NOMO-1 (cell line): Measurements from ENCODE around the gene TMPRSS12.
"Not testable (repeated sequence)": the region's sequence is repeated elsewhere in the genome, so short reads cannot be mapped to it uniquely, and the experiment has no call there.

Experiments
- DNase-seq, 2 experiments: peaks; one replicate each; lab custom pipeline; 2025; ENCODE audit not compliant: unreplicated experiment in 2 of 2; lab: John Stamatoyannopoulos, UW

Gene TMPRSS12, protein sequence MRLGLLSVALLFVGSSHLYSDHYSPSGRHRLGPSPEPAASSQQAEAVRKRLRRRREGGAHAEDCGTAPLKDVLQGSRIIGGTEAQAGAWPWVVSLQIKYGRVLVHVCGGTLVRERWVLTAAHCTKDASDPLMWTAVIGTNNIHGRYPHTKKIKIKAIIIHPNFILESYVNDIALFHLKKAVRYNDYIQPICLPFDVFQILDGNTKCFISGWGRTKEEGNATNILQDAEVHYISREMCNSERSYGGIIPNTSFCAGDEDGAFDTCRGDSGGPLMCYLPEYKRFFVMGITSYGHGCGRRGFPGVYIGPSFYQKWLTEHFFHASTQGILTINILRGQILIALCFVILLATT

DNA sequence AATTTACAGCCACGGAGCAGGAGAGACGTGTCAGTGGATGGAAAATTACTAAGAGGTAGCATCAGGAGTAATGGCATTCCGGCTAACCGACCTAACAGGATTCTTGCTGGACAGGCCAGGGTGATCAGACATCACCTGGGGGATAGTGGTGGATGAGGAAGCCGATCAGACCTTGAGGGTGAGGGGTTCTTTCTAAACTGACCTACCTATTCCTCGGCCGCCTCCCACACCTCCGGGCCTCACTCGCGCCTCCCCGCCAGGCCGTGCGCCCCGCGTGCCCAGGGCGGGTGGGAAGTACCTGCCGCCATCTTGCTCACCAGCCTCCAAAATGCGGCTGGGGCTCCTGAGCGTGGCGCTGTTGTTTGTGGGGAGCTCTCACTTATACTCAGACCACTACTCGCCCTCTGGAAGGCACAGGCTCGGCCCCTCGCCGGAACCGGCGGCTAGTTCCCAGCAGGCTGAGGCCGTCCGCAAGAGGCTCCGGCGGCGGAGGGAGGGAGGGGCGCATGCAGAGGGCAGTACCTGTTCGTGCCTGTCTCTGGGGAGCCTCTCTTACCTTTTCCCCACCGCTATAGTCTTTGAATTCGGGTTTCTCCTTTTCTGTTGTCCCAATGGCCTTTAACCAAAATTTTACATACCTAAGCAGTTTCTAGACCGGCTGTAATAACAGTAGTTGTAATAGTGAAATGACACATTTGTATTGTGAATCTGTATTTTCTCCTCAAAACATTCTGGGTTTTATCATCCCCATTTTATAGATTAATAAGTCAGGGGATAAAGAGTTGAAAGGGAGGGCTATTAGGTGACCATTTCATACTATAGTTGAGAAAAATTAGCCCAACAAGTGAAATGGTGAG, at the start of gene TMPRSS12:
Gene TMPRSS12 (plus strand): TSS at position 290 of the 857 bp plus-strand sequence. CDS start 39 bp downstream, at position 329.
- no peak for DNase-seq

DNA sequence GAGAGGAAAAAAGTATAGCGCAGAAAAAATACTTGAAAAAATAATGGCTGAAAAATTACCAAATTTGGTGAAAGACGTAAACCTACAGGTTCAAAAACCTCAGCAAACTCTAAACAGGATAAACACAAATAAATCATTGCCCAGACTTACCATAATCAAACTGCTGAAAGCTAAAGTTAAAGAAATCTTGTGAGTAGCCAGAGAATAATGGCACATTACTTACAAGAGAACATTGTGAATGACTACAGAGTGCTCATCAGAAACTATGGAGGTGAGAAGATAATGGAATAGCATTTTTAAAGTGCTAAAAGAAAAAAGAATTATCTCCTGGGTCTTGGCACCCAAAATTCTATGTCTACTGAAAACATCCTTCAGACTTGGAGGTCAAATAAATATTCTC, 42.8 kb upstream of the TMPRSS12 start:
- peak in 1 of 2 experiments; percentile 12 for DNase-seq

DNA sequence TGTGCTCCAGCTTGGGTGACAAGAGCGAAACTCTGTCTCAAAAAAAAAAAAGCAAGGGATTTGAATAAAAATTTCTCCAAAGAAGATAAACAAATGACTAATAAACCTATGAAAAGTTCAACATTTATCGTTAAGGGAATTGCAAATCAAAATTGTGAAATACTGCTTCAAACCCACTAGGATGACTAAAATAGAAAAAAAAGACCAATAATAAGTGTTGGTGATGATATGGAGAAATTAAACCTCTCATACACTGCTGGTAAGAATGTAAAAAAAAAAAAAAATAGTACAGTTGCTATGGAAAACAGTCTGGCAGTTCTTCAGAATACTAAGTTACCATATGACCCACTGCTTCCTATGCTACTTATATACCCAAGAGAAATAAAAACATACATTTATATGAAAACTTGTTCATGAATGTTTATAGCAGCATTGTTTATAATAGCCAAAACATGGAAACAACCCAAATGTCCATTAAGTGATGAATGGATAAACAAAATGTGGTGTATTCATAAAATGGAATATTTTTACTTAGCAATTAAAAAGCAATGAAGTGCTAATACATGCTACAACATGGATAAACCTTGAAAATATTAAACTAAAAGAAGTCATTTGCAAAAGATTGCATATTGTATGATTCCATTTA, 39.4 kb upstream of the TMPRSS12 start:
- no peak for DNase-seq

DNA sequence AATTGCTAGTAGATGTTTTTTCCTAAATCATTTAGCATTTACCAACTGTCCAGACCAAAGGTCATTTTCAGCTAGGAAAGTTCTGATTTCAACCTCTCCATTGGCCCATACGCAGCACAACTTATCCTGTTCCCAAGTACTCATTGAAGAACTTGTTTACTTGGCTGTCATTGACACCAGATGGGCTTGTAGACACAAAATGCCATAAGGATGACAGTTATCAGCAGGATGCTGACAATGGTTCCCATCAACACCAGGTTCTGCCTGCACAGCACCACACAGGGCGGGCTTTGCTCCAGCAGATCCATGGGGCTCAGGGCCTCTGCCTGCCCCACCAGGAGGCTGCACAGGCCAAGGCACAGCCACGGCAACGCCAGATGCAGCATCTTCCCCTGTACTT, 36.5 kb upstream of the TMPRSS12 start:
- DNase-seq = no peak

DNA sequence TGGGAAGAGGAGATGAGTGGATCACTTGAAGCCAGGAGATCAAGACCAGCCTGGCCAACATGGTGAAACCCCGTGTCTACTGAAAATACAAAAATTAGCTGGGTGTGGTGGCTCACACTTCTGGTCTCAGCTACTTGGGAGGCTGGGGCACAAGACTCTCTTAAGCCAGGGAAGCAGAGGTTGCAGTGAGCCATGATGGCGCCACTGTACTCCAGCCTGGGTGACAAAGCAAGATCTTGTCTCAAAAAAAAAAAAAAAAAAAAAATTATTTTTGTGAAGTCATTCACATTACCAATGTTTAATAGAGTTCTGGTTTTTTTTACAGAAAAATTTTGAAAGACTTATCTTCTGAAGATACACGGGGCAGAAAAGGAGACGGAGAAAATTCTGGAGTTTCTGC, 33.6 kb upstream of the TMPRSS12 start:
- DNase-seq = not testable (repeated sequence)

DNA sequence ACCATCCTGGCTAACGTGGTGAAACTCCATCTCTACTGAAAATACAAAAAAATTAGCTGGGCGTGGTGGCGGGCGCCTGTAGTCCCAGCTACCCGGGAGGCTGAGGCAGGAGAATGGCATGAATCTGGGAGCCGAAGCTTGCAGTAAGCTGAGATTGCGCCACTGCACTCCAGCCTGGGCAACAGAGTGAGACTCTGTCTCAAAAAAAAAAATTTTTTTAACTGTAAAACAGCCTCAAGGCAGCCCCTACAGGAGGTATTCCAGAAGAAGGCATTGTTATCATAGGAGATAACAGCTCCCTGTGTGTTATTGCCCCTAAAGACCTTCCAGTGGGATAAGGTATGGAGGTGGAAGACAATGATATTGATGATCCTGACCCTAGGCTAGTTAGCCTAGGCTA, 27.8 kb upstream of the TMPRSS12 start:
- not testable (repeated sequence) for DNase-seq

DNA sequence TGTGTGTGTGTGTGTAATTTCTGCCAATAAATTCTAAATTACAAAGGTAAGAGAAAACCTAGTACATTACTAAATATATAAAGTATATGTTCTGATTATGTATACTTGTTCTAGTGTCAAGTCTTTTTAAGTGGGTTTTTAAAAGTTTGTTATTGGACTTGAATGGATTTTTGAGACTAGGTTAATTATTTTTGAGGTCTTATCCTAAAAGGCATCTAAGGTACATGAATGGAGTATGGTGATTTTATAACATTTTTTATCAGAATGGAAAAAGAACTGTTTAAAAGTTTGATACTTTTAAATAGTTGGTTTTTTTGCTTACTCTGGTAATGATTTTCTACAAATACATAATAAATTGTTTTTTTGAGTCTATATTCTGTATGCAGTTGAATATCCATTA, 22.5 kb upstream of the TMPRSS12 start:
- no peak for DNase-seq

DNA sequence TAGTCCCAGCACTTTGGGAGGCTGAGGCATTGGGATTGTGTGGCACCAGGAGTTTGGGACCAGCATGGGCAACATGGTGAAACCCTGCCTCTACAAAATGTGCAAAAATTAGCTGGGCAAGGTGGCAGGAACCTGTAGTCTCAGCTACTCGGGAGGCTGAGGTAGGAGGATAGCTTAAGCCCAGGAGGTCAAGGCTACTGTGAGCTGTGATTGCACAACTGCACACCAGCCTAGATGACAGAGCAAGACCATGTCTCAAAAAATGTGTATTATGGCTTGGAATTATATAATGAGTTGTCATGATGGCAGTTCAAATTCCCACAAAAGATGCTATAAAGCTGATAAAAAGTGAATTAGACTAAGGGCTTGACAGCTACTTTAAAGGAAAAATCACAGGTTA, 20.6 kb upstream of the TMPRSS12 start:
- no peak for DNase-seq

DNA sequence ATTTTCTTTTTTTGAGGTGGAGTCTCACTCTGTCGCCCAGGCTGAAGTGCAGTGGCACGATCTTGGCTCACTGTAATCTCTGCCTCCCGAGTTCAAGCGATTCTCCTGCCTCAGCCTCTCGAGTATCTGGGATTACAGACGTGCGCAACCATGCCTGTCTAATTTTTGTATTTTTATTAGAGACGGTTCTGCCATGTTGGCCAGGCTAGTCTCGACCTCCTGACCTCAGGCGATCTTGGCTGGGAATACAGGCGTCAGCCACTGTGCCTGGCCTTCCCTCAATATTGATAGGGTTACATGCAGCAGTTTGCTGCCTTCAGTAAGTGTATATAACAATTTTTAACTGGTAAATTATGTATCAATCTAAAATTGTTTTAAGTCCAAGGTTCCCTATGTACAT, 19.0 kb upstream of the TMPRSS12 start:
- not testable (repeated sequence) for DNase-seq

DNA sequence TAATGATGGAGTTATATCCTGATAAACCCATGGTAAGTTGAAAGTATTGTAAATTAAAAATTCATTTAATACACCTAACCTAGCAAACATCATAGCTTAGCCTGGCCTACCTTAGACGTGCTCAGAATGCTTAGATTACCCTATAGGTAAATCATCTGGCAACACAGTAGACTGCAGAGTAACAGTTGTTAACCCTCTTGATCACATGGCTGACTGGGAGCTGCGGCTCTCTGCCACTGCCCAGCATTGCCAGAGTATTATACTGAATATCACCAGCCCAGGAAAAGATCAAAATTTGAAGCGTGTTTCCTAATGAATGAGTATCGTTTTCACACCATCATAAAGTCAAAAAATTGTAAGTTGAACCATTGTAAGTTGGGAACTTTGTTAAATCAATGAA, 17.8 kb upstream of the TMPRSS12 start:
- DNase-seq = no peak

DNA sequence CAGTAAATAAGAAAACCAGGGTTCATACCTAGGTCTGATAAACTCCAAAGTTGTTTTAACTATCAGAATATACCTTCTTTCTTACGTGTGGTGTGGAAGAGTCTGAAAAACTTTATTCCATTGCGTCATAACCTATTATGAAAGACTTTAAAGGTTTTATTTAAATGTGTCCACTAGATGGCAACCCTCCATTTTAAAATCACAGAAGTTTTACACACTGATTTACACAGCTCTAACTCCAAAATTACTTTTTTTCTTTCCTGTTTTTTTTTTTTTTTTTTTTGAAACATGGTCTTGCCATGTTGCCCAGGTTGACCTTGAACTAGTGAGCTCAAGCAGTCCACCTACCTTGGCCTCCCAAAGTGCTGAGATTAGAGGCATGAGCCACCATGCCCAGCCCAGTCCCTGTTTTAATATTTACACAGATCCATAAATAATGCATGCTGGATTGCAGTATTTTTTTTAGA, 17.3 kb upstream of the TMPRSS12 start:
- DNase-seq = peak; percentile 31 to 68

DNA sequence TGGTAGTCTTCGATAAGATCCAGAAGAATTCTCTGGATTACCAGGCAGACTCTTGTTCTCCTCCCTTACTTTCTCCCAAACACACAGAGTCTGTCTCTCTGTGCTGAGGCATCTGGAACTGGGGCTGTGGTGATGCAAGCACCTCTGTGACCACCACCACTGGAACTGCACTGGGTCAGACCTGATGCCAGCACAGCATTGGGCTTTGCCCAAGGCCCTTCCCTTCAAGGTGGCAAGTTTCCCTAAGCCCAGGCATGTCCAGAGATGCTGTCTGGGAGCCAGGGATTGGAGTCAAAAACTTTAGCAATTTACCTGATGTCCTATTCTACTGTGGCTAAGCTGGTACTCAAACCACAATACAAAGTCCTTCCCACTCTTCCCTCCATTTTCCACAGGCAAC, 14.6 kb upstream of the TMPRSS12 start:
- DNase-seq = no peak

DNA sequence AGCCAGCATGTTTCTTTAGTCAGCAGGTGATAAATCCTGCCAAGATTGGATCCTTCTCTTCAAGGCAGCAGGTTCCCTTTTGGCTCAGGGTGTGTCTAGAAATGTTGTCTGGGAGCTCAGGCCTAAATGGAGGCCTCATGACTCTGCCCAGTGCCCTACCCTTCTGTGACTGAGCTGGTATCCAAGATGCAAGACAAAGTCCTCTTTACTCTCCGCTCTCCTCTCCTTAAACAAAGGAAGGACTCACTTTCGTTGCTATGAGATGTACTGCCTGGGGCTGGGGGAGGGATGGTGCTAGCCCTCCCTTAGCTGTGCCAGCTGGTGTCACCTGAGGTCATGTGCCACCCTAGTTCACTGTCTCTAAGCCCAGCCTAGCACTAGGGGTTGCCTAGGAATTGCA, 13.8 kb upstream of the TMPRSS12 start:
- no peak for DNase-seq

DNA sequence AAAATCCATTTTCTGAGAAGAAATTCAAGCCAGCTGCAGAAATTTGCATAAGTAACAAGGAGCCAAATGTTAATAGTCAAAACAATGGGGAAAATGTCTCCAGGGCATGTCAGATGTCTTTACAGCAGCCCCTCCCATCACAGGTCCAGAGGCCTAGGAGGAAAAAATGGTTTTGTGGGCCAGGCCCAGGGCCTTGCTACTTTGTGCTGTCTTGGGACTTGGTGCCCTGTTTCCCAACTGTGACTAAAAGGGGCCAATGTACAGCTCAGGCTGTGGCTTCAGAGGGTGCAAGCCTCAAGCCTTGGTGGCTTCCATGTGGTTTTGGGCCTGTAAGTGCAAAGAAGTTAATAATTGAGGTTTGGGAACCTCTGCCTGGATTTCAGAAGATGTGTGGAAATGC, 8.9 kb upstream of the TMPRSS12 start:
- not testable (repeated sequence) for DNase-seq

DNA sequence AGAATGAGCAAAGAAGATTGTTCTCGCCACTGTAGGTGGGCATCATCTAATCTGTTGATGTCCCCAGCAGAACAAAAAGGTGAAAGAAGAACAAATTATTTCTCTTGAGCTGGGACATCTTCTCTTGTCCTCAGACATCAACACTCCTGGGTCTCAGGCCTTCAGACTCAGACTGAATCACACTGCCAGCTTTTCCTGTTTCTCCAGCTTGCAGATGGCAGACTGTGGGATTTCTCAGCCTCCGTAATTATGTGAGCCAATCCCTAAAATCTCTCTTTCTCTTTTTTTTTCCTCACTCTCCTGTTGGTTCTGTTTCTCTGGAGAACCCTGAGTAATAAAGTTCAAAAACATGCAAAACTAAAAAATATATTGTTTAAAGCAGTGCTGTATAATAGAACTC, 3.7 kb upstream of the TMPRSS12 start:
- DNase-seq = no peak

DNA sequence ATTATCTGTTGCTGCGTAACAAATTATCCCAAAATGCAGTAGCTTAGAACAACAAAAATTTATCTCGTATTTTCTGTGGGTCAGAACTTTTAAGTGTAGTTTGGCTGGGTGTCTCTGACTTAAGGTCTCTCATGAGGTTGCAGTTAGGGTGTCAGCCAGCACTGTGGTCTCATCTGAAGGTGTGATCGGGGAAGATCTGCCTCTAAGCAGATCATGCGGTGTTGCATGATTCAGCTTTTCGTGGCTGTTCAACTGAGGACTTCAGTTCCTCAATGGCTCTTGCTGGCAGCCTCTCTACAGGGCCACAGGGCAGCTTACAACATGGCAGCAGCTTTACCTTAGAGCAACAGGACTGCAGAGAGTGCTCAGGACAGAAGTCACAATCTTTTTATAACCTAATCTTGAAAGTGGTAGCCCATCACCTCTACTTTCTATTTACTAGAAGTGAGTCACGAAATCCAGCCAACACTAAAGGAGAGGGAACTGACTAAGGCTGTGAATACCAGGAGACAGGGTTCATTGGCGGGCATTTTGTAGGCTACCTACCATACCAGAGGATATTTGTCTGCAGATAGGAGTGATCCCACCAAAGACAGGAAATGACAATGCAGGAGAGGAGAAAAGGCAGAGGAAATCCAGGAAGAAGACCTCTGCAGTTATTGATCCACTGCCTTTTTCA, 1.8 kb upstream of the TMPRSS12 start:
- no peak for DNase-seq

DNA sequence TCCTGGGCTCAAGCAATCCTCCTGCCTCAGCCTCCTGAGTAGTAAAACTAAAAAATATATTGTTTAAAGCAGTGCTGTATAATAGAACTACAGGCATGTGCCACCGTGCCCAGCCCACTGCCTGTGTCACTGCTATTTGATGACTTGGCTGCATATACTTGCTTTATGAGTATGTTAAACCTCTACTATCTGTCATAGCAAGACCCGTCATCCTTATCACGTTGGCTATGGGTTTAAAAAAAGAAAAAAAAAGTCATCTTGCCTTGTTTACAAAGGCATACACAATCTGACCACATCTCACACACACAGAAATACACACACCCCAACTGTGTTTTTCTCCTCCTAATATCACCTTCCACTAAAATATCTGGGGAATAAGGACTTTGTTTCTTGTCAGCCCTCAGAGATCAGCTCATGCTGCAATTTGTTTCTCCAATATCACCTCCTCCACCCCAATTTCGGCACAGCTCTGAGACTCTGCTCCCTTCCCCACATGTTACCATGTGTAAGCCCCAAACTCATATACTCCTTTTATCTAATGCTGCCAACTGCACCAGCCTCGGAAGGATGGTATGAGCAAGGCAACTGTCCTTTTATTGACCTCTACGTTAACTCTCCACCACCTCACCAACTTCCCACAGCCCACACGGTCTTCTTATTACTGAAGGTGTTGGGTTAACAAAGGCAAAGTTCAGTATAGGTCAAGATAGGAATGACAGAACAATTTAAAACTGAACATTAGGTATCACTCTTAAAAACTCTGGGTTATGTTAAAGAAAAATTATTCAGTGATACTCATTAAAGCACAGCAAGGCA, 802 bp upstream of the TMPRSS12 start:
- no peak for DNase-seq

DNA sequence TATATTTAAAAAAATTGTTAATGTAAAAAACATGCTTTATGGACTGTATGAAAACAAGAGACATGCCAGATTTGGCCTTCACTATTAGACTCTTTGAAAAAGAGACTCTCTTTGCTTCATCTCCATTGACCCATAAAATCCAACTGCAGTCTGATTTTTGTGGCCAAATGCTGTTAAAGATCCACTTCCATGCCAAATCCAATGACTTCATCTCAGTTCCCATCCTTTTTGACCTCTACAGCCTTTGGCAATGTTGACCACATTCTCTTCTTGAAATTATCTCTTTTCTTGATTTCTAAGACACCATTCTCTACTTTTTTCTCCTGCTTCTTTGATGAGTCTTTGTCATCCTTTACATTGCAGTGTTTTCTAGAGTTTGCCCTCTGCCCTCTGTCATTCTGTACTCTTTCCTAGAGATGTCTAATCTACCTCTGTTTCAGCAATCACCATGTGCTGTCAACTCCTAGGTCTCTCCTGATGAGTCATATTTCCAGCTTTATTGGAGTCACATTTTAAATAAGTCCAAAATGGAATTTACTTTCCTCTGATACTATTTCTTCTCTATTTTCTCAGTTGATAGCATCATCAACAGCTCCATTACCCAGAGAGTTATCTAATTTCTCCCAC, 2.4 kb downstream of the TMPRSS12 start:
- DNase-seq = no peak

DNA sequence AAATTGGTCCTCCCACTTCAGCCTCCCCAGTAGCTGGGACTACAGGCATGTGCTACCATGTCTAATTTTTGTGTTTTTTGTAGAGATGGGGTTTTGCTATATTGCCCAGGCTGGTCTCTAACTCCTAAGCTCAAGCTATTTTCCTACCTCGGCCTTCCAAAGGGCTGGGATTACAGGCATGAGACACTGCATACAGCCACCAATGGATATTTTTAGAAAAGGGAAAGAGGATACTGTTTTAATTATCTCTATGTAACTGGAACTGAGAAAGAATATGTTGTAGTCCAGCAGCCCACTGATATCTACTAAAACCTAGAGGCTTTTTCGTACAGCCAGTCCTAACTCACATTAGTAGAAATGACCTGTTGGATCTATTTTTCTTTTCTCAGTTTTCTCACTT, 6.2 kb downstream of the TMPRSS12 start:
- no peak for DNase-seq

DNA sequence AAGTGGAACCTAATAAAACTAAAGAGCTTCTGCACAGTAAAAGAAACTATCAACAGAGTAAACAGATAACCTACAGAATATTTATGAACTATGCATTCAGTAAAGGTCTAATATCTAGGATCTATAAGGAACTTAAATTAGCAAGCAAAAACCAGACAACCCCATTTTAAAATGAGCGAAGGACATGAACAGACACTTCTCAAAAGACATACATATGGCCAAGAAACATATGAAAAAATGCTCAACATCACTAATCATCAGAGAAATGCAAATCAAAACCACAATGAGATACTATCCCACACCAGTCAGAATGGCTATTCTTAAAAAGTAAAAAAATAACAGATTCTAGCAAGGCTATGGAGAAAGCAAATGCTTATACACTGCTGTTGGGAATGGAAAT, 12.5 kb downstream of the TMPRSS12 start:
- not testable (repeated sequence) for DNase-seq
